IPS DF 6.9 (cell line): Measurements from ENCODE around the gene SMPD3.

ENCODE experiments used
- DNase-seq: peaks from one replicate; pipeline ENCODE4 v3.0.0-alpha.2; 2013; ENCODE audit warnings: low read depth, low spot score
- H3K27ac ChIP-seq: one replicate; pipeline ENCODE4 v1.5.1; 2013; ENCODE audit warnings: low read length, control low read depth
- H3K27me3 ChIP-seq: 2 replicates; pipeline ENCODE4 v1.6.1; 2013; ENCODE audit warnings: mild to moderate bottlenecking, low read length; ENCODE audit not compliant: control insufficient read depth, insufficient read depth
- H3K36me3 ChIP-seq: 2 replicates; pipeline ENCODE4 v1.6.1; 2013; ENCODE audit warnings: low read length; ENCODE audit not compliant: control insufficient read depth, insufficient read depth
- H3K4me1 ChIP-seq: 2 replicates; pipeline ENCODE4 v1.6.1; 2013; ENCODE audit warnings: low read length; ENCODE audit not compliant: control insufficient read depth, insufficient read depth
- H3K4me3 ChIP-seq: 2 replicates; pipeline ENCODE4 v1.5.1; 2013; ENCODE audit warnings: mild to moderate bottlenecking, low read length
- H3K9me3 ChIP-seq: 2 replicates; pipeline ENCODE4 v1.6.1; 2013; ENCODE audit warnings: low read length, inconsistent platforms; ENCODE audit not compliant: control insufficient read depth, insufficient read depth
- WGBS: extraction: QIAGEN DNeasy Blood & Tissue Kit; methylation state at CpG from one replicate; pipeline ENCODE4 v1.1.7; 2013; ENCODE audit warnings: mixed read lengths, missing lambda C conversion rate; ENCODE audit not compliant: insufficient read length, insufficient coverage; 5-methylcytosine and 5-hydroxymethylcytosine counted together

The SMPD3 gene

DNA sequence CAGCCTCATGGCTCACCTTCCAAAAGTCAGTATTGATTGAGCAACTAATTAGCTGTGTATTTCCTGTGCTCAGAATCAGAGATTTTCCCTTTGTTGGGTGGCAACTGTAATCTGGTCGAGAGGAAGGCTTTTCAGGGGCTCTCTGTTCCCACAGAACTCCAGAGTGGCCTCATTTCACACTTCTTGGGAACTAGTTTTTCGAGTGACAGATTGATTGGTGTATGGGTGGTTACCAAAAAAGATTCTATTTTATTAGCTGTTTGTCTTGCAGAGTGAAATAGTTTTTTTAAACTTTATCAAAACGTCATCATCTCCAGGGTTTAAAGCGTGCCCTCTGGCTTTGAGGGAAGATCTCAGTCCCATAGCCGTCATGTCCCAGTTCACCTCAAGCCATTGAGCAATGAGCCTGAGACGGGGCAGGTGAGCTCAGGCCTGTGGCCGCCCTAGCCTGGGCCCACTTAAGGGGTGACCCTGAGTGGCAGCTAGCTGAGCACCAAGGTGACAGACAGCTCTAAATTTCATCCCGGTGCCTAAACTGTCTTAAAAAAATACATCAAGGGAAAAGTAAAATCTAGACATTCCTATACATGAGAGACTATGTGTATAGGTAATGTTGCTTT lies 53.0 kb downstream of the SMPD3 start:
- H3K4me1 ChIP-seq, result no peaks in the 10 kb centered on the region; the same call in 1 of the 2 replicates
- no peaks in the 10 kb centered on the region for H3K36me3 ChIP-seq
- DNase-seq, result no peak
- no peak overlapping the region for H3K27ac ChIP-seq
- H3K27me3 ChIP-seq, result no peaks in the 10 kb centered on the region
- H3K9me3 ChIP-seq, result no peaks in the 10 kb centered on the region
- H3K4me3 ChIP-seq, result no peak overlapping the region
- no CpG with 5 or more reads among the region's 8 CpGs for WGBS

DNA sequence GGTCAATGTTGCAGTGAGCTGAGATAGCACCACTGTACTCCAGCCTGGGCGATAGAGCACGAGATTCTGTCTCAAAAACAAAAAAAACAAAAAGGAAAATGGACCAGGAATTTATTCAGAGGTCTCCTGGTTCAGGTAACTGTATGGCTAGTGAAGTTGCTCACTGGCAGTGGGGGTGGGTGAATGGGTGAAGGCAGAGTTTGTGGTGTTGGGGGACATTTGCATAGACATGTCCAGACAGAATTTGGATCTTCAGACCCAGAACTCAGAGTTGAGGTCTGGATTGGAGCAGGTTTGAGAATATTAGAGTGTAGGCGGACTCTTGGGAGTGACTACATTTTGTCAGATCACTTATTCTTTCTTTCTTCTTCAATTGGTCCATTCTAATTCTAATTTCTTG lies 55.0 kb downstream of the SMPD3 start:
- Histone ChIP-seq H3K4me1 (no peaks in the 10 kb centered on the region; the same call in 1 of the 2 replicates), H3K4me3 (no peak overlapping the region), H3K9me3 (no peaks in the 10 kb centered on the region), H3K36me3 (no peaks in the 10 kb centered on the region), H3K27ac (no peak overlapping the region), H3K27me3 (no peaks in the 10 kb centered on the region)
- WGBS, result no CpG with 5 or more reads among the region's 3 CpGs
- DNase-seq, result no peak

DNA sequence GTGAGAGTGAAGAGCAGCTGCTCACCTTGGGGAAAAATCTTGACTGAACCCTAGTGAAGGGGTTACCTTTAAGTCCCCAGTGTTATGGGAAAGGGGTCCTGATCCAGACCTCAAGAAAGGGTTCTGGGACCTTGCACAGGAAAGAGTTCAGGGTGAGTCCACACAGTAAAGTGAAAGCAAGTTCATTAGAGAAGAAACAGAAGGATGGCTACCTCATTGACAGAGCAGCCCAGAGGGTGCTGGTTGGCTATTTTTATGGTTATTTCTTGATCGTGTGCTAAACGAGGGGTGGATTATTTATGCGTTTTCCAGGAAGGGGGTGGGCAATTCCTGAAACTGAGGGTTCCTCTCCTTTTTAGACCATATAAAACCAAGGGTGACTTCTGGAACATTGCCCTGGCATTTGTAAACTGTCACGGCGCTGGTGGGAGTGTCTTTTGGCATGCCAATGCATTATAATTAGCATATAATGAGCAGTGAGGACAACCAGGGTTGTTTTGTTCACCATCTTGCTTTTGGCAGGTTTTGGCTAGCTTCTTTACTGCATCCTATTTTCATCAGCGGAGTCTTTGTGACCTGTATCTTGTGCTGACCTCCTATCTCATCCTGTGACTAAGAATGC lies 58.4 kb downstream of the SMPD3 start:
- Histone ChIP-seq H3K27ac (no peak overlapping the region), H3K36me3 (no peaks in the 10 kb centered on the region), H3K4me3 (no peak overlapping the region), H3K4me1 (peaks cover 1% of the 10 kb centered on the region; the same call in 1 of the 2 replicates), H3K9me3 (no peaks in the 10 kb centered on the region), H3K27me3 (no peaks in the 10 kb centered on the region)
- no peak for DNase-seq
- WGBS, result no CpG with 5 or more reads among the region's 6 CpGs

DNA sequence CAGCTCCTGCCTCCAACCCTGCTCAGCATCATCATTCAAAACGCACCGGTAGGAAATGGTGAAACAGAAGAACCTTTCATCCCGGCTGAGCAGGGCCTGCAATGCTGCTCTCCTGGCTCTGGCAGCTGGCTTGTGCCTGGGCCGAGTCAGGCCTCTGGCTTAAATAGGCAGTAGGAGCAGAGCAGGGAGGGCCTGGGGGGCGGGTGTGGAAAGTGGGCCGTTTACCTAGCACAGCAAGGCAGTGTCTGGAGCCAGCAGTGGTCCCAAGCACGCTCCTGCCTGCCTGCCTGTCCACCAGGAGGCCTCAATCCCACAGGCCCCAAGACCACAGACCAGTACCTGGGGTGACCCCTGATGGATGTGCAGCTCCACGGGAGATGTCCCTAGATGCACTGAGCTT lies 59.3 kb downstream of the SMPD3 start:
- Histone ChIP-seq H3K4me1 (peaks cover 3% of the 10 kb centered on the region), H3K27ac (no peak overlapping the region), H3K9me3 (no peaks in the 10 kb centered on the region), H3K4me3 (no peak overlapping the region), H3K36me3 (no peaks in the 10 kb centered on the region), H3K27me3 (no peaks in the 10 kb centered on the region)
- no CpG with 5 or more reads among the region's 8 CpGs for WGBS
- no peak for DNase-seq

DNA sequence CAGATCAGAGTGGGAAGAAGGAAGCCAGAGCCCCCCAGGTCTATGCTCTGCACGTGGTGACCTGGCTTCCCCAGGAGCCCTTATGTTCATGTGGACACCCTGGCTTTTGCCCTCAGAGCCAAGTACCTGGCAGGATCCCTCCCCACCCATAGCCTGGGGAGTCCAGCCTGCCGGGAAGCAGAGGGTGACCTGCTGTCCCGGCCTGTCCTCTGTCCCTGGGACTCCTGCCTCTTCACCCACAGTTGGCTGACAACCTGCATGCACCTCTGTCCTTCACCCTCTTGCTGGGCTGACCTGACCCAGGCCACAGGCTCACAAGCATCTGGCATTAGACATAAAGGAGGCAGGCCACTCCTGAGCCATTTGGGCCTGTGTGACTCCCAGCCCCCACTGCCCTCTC lies 60.2 kb downstream of the SMPD3 start:
- Histone ChIP-seq H3K36me3 (no peaks in the 10 kb centered on the region), H3K4me3 (no peak overlapping the region), H3K27ac (no peak overlapping the region), H3K27me3 (no peaks in the 10 kb centered on the region), H3K4me1 (peaks cover 3% of the 10 kb centered on the region), H3K9me3 (no peaks in the 10 kb centered on the region)
- WGBS, result no CpG with 5 or more reads among the region's 3 CpGs
- no peak for DNase-seq

DNA sequence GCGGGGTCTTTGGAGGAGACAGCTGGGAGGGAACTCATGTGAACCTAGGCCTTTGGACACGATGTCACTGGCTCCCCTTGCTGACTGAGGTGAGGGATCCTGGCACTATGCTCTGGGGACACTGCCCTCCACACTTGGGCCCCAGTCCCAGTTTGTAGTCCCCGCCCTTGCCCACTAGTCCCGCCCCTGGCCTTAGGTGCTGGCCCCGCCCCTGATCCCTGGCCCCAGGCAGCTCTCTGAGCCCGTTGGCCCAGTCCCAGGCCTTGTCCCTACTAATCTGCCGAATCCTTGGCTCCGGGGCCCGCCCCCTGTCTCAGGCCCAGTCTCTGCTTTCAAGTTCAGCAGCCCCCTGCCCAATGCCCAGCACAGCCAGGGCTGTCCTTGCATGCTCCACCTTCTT lies 61.0 kb downstream of the SMPD3 start:
- no CpG with 5 or more reads among the region's 9 CpGs for WGBS
- no peak for DNase-seq
- H3K27ac ChIP-seq, result no peak overlapping the region

DNA sequence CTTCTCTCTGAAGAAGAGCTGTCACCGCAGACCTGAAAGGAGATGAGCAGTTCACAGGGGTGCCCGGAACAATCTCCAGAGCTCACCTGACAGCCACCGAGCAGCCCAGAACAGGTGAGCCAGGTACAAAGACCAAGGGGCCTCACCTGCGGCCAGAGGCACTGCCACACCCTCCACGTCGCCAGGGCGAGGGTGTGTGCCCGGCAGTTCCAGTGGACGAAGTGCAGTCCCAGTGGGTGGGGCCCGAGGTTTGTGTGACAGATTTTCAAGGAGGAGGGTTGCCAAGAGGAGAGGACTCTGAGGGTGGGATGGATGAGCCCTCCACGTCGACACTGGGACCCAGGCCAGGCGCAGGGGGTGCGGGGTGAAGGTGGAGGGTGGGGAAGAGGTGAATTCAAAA lies 61.7 kb downstream of the SMPD3 start:
- H3K9me3 ChIP-seq, result no peaks in the 10 kb centered on the region
- H3K27ac ChIP-seq, result no peak overlapping the region
- no peaks in the 10 kb centered on the region for H3K36me3 ChIP-seq
- no peak for DNase-seq
- H3K27me3 ChIP-seq, result no peaks in the 10 kb centered on the region
- no peak overlapping the region for H3K4me3 ChIP-seq
- peaks cover 5% of the 10 kb centered on the region for H3K4me1 ChIP-seq
- WGBS, result no CpG with 5 or more reads among the region's 14 CpGs

More for the DNA sequence above, 61.0 kb downstream of the SMPD3 start:
- Histone ChIP-seq H3K9me3 (no peaks in the 10 kb centered on the region), H3K4me3 (no peak overlapping the region), H3K27me3 (no peaks in the 10 kb centered on the region), H3K36me3 (no peaks in the 10 kb centered on the region), H3K4me1 (peaks cover 5% of the 10 kb centered on the region)

DNA sequence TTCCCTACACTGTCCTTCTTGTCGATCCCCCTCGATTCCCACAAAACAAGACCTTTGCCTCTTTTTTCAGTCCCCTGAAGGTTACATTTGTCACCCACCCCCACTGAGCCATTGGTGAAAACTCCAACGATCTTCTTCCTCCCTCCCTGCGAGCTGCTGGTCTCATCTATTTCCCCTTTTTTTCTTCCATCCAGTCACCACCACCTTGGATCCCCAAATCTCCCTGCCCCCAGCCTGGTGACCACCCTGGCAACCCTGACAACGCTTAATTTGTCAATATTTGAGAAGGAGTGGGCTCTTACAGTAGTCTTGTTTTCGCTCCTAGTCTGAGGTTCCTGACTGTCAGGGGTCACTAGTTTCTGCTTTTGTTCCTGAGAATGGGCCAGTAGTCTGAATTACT lies 62.9 kb downstream of the SMPD3 start:
- WGBS, result no CpG with 5 or more reads among the region's 6 CpGs
- H3K9me3 ChIP-seq, result no peaks in the 10 kb centered on the region
- H3K4me3 ChIP-seq, result no peak overlapping the region
- no peaks in the 10 kb centered on the region for H3K36me3 ChIP-seq
- H3K4me1 ChIP-seq, result peaks cover 5% of the 10 kb centered on the region
- DNase-seq, result no peak
- H3K27ac ChIP-seq, result no peak overlapping the region
- H3K27me3 ChIP-seq, result no peaks in the 10 kb centered on the region

DNA sequence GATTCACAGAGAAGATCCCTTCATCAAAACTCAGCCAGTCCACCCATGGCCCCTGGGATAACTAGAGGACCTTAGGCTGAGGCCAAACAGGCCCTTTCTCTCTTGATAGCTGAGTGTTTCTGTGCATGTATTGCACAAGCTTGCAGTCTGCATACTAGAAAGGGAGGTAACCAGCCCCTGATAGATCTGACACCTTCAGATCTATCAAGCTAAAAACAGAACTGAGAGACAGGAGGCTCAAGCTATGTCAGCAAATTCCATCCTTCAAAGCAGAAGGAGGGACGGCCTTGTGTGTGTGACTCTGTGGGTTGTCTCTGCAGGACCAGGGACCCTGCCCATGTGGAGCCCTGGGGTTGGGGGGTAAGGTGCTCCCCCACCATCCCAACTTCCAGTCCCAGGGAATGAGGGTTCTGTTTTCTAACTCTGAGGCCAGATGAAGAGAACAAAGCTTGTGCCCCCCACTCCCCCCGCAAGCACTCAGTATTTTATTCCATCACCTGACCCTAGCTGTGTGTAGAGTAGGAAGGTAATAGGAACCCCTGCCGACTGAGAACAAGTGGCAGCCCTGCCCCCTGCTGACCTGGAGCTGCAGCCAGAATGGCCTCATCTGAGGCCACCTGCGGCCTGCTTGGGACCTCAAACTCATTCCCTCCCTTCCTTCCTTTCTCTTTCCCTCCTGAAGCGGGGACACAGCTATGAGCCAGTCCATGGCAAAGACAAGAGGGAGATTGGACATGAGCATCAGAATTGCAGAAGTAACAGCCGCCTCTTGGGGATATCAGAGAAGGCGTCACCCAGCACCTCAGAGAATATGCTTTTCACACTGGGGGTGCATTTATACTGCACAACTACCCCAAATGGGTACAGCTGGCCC lies 63.8 kb downstream of the SMPD3 start:
- Histone ChIP-seq H3K9me3 (no peaks in the 10 kb centered on the region), H3K36me3 (no peaks in the 10 kb centered on the region), H3K4me3 (no peak overlapping the region), H3K27ac (no peak overlapping the region), H3K27me3 (no peaks in the 10 kb centered on the region), H3K4me1 (peaks cover 5% of the 10 kb centered on the region)
- WGBS, result no CpG with 5 or more reads among the region's 7 CpGs
- DNase-seq, result no peak

DNA sequence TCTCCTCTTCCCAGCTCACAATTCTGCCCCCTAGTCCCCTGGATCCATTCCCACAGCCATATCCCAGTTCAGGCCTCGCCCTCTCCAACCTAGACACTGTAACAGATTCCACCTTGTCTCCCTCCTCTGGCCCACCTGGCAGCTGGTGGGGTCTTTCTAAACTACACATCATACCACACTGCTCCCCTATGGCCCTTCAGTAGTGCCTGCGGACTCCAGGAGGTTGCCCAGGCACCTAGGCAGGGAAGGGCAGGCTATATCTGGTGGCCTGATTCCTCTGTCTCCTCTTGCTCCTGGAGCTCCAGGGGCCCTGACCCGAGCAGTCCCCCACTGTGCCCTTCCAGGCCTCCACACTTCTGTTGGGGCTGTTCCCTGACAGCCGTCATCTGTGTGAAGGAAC lies 64.5 kb downstream of the SMPD3 start:
- no peaks in the 10 kb centered on the region for H3K27me3 ChIP-seq
- no peaks in the 10 kb centered on the region for H3K9me3 ChIP-seq
- no peak overlapping the region for H3K27ac ChIP-seq
- peaks cover 5% of the 10 kb centered on the region for H3K4me1 ChIP-seq
- no CpG with 5 or more reads among the region's 4 CpGs for WGBS
- H3K36me3 ChIP-seq, result no peaks in the 10 kb centered on the region
- no peak for DNase-seq
- H3K4me3 ChIP-seq, result no peak overlapping the region
